Embryonic facial prominence (tissue), 1 donor: ENCODE data around the gene OCIAD1.

ENCODE experiments used
- DNase-seq: peaks from one replicate; pipeline ENCODE4 v3.0.0-alpha.2; 2016; ENCODE audit errors: extremely low spot score

The OCIAD1 gene

GRCh38 chr4:48891028-48891619, 60.2 kb downstream of the OCIAD1 start:
- DNase-seq = no peak

- DNase-seq = no peak
These were observed 66.0 kb downstream of the OCIAD1 start for GRCh38 chr4:48896845-48897244.

- DNase-seq = no peak
These were observed 68.0 kb downstream of the OCIAD1 start for GRCh38 chr4:48898733-48899431.

DNA sequence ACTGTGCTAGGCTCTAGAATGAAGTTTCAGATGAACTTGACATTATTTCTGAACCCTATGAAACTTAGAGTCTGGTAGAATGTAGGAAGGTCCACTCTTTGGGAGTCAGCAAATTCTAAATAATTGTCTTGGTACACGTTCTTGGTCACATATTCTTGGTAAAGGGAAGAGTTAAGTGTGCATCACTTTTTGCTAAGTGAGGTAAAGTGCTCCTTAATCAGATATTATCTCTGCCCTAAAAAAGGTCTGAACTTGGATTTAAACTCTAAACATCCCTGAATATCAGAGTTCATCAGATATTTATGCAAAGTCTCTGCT, 68.5 kb downstream of the OCIAD1 start:
- DNase-seq = no peak

DNA sequence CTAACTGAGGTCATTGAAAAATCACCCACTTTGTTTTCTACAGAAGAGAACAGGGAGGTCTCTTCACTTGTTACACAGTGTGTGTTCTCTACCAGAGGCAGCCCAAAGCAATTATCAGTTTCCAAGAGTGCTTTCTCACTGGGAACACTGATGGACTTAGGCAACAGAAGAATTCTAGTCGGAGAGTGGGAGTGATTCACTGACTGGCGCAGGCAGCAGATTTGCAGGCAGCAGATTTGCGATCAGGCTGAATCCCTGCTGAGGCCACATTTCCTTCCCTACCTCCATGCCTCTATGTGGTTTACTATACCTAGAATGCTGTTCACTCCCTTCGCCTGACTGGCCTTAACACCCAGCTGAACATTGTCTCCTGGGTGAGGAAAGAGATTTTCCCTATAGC, 69.1 kb downstream of the OCIAD1 start:
- DNase-seq = no peak

- no peak for DNase-seq
These were observed 70.3 kb downstream of the OCIAD1 start for GRCh38 chr4:48901196-48901595.

GRCh38 chr4:48902266-48902665, 71.4 kb downstream of the OCIAD1 start:
- no peak for DNase-seq

GRCh38 chr4:48904101-48904500, 73.2 kb downstream of the OCIAD1 start:
- DNase-seq = no peak

DNA sequence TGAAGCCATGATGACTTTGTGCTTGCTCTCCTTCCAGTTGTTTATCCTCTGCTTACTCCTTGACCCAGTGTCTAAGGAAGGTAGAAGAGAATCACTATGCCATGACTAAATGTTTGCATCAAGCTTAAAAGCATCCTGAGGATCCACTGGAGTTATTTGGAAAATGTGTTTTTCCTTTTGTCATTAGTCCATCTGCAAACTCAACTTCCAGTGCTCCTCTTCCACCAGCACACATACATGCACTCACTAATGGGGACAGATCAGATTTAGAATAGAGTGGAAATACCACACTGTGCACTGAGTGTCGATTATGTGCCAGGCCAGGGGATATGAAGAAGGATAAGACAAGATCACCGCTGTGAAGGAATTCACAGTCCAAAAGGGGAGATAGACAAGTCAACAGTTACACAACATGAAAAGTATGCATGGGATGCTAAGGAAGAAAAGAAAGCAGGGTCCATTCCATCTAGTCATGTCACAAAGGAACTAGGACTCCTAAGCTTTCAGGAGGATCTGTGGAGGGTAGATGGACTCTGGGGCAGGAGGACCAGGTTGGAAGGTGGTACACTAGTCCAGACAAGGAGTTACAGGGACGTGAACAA, 73.8 kb downstream of the OCIAD1 start:
- DNase-seq = no peak

DNA sequence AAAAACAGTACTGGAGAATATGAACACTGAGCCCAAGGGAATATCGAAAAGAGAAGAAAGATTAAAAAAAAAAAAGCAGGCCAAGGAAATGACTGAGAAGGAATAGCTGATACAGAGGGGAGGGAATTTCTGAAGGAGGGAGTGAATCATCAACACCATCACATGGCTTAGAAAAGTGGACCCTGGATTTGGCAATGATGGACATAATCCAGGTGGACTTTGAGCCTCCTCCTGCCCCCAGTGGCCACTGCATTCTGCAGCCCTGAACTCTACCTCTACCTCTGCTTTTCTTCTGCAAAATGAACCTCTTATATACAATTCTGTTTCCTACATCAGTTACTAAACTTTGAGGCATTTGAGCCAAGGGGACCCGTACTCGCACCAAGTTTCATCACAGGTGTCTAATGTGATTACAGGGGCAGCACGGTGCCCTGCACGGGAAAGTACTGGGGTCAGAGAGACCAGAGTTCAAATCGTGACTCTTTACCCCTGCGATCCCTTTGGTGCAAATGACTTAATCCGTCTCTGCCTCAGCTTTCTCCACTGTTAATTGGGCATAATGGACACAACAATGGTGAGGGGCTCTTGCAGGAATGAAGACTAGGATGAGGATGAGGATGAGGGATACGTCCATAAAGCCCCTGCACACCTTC, 74.6 kb downstream of the OCIAD1 start:
- DNase-seq = no peak

GRCh38 chr4:48906206-48907173, 75.6 kb downstream of the OCIAD1 start, which contains the start of gene OCIAD2:
Gene OCIAD2 (minus strand): TSS chr4:48906774. CDS start chr4:48904549, 2,225 bp downstream.
- peak; percentile 16 for DNase-seq

DNA sequence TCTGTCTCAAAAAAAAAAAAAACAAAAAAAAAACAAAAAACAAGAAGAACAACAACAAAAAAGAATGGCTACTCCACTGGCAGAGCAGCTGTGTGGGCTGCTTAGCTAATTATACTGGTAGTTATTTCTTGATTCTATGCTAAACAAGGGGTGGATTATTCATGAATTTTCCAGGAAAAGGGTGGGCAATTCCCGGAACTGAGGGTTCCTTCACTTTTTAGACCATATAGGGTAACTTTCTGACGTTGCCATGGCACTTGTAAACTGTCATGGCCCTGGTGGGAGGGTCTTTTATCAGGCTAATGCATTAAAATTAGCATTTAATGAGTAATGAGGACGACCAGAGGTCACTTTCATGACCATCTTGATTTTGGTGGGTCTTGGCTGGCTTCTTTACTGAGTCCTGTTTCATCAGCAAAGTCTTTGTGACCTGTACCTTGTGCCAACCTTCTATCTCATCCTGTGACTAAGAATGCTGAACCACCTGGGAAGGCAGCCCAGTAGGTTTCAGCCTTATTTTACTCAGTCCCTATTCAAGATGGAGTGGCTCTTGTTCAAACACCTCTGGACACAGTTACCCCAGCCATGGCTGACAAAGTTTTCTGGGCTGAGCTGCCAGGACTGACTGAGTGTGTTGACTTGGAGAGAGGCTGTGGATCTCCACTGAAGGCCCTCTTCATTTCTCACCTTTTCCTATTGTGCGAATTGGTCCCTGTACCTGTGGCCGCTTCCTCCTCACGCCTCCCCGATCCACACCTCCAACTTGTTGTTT, 77.0 kb downstream of the OCIAD1 start:
- no peak for DNase-seq

GRCh38 chr4:48908687-48909086, 77.8 kb downstream of the OCIAD1 start:
- DNase-seq = no peak

GRCh38 chr4:48909697-48910096, 78.8 kb downstream of the OCIAD1 start:
- DNase-seq = no peak

DNA sequence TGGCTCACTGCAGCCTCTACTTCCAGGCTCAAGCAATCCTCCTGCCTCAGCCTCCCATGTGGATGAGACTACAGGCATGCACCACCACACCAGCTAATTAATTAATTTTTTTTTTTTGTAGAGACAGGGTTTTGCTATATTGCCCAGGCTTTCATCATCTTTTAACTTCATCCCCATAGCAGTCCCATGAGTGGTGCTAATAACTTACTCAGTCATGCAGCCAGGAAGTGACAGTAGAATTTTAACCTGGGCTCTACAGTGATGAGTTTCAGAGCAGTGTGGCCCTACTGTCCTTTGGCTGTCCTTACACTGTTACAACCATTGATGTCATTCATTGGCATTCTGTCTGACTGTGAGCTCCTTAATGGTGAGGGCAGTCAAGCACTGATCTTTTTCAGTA, 79.6 kb downstream of the OCIAD1 start:
- no peak for DNase-seq
